ENCODE measurements around the gene DMD.

The DMD gene

DNA sequence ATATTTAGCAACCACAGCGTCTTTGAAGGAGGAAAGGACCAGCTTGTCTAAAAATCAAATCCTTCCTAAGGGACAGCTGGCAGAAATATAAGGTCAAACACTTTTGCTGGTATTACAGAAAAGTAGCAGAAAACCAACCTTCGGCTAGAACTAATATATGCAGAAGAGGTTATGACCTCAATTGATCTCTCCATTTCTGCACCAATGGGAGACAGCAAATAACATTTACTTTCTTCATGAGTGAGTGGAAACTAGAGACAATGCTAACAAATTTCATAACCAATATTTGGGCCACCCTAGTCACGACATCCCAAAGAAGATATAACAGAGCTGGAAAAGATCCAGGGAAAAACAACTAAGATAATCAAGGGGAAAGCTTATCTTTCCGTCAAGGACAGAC is 1892.5 kb downstream of the DMD start:
- no peak for DNase-seq

DNA sequence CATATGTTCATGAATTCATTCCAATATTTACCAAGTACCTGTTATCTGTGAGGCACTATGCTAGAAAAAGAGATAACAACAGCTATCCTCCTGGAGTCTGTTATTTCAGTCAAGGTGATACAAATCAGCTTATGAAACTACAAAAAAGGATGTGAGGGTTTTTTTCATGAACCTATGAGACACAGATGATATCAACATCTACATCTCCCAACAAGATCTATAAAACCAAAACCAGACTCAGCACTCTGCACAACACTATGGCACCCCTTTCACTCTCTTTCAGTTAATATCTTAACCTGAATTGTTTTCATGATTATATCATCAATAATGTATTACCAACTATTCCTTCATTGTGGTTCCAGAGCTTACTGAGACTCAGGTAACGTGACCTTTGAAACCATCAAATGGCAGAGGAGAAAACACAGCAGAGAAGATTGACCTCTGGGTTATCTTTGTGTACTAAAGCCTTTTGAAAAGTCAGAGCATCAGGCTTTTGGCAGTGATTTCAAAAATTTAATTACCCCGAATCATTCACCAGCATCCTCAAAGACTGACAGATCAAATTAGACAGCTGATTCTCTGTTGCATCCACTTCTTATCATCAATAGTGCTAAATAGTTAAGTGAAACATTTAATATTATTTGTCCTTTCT is 1894.9 kb downstream of the DMD start:
- no peak for DNase-seq

DNA sequence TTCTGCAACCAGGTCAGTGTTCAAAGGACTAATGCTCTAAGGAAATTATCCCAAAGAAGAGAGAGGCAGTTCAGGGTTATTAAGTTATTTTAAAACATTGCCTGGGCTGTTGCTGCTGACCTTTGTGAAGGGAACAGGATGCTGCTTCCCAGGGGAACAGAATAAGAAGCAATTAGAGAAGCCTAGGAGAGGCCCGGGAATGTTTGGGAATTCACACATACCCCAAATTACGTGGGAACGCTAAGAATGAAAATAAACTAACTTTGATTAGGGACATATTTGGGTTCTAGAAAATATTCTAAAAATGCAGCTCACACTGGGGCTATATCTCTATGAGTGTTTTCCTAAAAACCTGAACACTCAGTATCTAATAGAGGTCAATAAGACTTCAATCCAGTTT is 1896.4 kb downstream of the DMD start:
- DNase-seq = no peak

DNA sequence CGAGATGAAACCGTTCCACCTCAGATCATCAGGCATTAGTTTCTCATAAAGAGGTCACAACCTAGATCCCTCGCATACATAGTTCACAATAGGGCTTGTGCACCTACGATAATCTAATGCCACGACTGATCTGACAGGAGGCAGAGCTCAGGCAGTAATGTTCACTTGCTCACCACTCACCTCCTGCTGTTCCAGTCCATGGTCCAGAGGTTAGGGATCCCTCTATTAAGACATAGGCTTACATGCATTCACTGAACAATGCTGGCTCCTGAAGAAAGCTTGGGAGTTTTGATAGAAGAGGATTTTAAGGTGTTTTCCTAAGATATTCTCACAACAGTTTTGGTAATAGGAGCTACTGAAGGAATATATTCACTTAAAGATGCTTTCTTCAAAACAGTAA is 1903.4 kb downstream of the DMD start:
- DNase-seq = no peak

DNA sequence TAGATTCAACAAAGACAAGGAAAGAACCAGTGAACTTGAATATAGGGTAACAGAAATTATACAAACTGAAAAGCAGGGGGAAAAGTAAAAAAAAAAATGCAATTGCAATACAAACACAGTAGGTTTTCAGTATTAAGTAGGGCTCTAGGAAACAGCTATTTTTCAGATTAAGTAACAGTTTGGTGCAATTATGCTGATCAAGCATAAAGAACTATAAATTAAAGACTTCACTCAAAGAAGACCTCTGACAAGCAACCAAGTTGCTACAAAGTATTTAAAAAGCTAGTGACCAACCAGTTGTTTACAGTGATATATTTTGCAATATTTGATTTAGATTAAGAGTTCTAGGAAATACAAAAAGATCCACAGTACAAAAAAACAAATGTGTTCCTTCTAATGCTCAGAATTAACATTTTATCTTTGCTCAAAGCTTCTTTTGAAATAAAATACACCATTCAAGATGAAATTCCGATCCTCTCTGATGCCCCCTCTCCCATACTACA is 1908.7 kb downstream of the DMD start:
- no peak for DNase-seq

DNA sequence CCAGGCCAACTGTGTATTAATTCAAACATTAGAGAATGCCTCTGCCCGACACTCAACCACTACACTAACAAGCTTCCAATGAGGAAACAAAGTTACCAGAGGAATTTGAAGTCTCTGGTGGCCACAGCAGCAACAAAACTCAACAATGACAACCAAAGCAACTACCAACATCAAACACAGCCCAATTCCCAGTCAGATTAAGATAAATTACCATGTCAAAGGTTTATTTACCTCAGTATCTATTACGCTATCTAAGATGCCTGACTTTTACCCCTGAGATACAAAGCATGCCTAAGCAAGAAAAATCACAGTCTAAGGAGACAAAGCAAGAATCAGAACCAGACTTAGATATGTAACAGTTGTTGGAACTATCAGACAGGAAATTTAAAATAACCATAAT is 1909.4 kb downstream of the DMD start:
- no peak for DNase-seq

DNA sequence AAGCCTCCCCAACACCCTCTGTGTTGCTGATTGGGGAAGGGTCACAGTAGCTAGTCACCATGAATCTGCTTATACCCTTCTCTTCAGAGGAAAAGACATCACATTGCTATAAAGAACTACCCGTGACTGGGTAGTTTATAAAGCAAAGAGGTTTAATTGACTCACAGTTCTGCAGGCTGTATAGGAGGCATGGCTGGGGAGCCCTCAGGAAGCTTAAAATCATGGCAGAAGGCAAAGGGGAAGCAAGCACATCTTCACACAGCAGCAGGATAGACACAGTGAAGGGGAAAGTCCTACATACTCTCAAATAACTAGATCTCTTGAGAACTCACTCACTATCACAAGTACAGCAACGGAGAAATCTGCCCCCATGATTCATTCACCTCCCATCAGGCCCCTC is 1910.1 kb downstream of the DMD start:
- no peak for DNase-seq

DNA sequence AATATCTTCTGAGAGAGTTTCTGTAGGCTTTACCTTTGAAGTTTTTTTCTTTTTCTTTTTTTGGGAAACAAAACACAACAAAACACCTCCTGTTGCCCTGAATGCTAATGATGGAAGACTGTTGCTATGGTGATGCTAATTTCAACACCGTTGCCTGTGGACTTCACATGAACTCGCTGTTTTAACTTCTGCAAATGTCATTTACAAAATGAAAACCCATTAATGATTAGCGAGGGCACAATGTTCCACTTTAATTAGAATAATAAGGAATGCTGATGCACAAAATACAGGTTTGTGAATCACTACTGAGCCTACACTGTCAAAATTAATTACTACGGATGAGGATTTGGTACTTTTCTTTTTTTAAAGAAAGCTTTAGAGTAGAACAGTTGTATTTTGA is 1912.4 kb downstream of the DMD start:
- DNase-seq = no peak

DNA sequence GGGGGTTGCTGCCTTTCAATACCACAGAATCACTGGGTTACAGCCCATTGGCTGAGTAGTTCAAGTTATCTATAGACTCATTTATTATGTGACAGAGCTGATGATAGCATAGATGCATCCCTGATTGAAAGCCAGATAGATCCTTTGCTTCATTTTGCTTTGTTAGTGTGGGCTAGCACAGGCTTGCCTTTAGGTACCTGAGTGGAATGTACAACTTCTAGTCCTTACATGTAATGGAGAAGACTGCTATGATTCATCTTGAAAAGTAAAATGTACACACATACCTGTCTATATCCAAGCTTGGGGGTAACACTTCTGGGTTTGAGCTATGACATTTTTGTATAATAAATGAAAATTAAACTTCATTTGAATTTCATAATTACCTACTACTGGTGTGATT is 1913.5 kb downstream of the DMD start:
- no peak for DNase-seq

DNA sequence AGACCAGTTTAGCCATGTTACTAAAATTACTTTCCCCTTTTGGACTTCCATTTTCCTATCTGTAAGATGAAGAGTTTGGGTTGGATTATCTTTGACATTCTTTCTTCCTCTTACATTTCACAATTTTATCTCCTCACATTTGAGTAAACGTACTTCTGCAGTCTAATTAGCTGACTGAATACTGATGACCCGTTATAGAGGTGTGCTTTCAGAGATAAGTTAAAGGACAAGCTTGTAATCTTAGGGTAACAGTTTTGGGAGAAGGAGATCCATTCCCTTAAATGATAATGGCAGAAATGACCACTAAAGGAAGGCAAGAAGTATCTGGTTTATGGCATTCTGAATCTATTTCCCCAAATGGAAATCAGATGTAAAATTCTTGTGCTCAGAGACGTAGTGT is 1916.9 kb downstream of the DMD start:
- DNase-seq = no peak

DNA sequence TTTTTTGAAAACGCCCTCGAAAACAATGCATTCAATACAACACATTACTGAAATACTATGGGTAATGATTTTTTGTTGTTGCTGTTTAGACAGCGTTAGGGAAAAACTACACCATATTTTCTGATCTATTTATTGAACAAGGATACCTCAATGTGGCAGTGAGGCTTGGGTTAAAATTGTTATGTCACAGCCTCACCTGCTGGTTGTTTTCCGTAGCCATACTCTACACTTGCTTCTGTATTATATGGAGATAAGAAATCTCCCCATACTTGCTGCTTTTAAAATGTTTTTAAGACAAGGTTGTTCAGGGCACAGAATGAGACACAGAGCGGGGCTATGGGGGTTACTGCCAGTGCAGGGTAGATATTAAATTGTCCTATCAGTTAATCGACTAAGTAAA is 1917.9 kb downstream of the DMD start:
- no peak for DNase-seq

DNA sequence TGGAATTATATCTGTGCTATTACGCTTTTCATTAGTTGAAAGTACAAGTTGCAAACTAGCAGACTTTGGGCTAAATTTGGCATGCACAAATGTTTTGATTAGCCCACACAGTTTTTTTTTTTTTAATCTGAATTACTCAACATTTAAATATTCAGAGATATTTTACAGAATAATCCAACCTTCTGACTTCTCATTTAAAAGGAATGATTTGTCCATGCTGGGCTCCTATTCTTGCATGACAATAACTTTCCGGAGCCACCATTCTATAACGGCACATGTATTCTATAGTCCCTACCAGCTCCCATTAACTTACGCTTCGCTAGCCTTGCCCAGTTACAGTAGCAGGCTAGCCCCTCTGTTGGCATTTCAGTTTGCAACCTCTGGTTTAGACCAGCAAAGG is 1920.2 kb downstream of the DMD start:
- no peak for DNase-seq

DNA sequence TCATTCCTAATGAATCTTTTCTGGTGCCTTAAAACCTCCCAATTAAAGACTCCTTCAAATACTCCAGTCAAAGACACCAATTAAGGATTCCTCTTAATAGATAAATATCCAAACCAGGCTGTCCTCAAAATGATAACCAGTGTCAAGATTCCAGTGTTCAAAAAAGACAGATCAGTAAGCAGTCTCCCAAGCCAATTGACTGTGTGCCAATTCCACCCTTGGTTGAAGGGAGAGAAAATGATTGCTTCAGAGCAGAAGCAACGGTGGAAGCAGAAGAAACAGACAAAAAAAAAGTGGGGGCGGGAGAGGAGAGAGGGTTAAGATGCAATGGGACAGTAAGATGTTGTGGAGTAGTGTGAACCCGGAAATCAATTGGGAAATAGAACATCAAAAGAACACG is 1923.5 kb downstream of the DMD start:
- DNase-seq = no peak

DNA sequence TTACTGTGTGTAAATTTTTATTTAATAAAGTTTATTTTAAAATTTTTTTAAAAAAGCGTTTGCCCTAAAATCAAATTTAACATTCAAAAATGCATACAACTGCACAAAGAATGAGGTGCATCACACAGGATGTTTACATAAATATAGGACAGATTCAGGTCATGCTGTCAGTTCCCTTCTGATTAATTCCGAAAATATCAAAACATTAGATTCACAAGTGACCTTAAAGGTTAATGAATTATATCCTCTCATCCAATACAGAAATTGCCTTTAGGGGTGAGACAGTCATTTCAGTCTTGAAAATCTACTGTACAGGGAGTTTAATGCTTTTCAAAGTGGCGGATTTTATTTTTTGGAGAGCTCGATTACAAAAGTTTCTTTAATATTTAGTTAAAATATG is 1930.8 kb downstream of the DMD start:
- no peak for DNase-seq

DNA sequence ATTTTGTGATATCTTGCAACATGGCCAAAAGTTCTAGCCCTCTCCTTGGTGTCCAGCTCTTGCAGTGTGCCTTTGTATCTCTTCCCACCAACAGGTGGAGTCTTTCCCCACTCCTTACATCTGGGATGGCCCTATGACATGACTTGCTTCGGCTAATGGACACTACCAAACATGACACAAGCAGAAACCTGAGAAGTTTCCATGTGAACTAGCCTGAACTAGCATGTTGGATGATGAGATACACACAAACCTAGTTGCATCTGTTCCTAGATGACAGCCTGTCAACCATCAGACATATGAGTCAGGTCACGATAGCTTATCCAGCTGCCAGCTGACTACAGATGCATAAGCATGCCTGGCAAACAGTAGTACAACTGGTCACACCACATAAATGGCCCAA is 1932.0 kb downstream of the DMD start:
- no peak for DNase-seq

DNA sequence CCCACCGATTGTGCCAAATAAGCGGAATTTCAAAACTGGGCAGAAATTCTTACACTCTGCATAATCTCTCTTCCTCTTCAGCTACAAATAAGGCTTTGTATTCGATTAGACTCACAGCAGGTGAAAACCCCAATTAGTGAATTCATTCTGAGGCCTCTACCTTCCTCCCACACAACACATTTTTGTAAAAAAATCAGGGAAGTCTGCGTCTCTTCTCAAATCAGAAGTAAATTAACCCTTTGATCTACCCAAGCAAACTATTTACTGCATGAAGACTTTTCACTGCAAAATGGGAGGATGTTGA is 1938.9 kb downstream of the DMD start:
- DNase-seq = no peak

DNA sequence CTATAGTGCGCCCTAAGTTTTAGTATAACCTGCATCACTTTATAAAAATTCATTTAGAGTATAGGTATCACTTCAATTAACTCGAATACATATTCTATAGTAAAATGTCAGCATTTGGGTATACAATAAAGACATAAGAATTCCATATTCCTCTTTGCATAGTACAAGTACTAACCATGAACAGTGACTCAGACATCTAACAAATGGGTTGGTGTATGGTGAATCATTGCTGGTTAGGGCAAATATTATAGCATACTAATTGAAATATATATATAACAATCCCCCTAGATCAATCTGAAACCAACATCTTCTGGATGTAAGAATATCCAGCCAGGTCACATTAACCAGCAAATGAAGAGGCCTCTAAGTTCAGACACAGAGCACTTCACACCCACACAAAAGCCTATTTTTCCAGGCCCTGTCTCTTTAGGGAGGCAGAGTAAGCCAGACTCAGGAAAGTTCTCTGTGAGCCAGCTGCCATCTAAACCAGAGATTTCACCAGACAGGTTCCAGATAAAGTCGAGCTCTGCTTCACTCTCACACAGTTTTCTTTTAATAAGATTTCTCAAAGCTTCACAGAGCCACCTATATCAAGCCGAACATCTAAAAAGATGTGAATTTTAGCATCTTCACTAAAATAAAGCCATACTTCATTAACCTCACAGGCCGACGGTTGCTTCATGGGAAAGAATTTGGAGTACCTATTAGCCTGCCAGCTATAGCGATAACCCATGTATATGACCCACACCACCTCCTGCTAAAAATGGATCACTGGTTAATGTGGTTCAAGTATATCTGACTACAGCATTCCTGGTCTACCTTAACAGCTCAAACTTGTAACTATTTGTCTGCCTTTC is 1939.5 kb downstream of the DMD start:
- no peak for DNase-seq

DNA sequence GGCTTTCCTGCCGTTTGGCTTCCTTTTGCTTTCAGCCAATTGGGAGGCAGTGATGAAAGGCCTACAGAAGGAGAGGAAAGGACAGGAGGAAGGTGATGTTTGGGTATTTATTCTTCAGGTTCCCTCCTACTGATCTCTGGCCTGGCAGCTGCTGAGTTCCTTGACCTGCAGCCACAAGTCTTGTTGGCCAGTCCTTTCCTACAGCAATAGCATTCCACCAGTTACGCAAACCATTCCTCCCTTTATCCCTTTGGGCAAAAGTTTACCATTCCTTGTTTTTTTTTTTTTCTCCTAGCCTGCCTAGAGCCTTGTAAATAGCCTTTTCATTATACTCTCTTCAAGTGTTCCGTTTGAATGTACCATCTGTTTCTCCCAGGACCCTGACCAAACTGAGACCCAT is 1941.4 kb downstream of the DMD start:
- no peak for DNase-seq

DNA sequence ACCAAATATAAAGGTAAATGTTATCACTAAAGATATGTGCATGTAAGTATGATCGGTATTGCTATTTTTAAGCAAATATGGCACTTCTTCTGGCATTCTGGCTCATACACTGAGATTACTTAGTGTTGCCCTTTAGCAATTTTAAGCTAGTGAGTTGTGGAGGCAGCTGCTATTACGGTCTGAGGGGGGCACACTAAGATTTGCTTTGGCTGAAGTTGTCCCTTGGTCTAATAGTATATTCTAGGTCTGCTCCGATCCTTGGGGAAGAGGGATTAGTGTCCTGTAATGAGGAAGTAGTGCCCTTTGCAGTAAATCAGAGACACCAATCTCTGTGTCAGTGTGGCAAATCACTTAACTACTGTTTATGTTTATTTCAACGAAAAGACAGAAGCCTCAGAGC is 1943.0 kb downstream of the DMD start:
- DNase-seq = no peak

DNA sequence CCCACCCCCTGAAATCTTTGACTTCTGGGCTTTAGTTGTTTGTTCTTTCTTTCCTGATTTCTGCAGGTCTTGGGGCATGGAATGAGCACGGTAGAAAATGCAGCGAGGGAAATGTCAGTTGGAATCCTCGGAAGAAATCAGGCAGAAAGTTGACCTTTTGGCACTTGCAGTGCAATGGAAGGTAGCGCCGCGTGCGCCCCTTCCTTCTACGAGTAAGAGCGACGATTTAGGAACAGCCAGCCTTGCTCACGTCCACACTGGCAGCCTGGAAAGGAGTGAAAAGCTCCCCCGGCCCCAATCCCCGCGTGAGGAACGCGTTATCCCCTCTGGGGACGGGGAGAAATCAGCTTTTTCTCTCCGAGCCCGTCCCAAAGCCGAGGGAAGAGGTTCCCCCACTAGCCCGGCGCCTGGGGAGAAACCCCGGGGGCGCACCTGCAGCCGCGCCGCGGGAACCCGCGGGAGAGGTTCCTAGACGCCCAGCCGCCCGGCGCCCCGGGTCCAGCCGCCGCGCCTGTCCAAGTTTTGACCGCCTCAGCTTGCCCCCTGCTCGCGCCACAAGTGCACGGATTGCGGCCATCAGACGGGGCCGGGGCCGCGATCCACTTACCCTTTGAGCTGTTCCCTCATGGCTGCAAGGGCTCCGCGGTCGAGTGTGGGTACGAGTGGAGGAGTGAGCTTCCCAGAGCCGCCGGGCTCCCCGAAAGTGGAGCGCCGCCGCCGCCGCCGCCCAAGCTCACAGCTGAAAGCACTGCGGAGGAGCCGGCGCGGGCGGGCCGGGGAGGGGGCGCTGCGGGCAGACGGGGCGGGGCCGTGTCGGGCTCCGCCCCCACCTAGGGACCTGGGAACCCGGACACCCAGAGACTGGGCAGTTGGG is 1944.9 kb downstream of the DMD start:
- DNase-seq = no peak

DNA sequence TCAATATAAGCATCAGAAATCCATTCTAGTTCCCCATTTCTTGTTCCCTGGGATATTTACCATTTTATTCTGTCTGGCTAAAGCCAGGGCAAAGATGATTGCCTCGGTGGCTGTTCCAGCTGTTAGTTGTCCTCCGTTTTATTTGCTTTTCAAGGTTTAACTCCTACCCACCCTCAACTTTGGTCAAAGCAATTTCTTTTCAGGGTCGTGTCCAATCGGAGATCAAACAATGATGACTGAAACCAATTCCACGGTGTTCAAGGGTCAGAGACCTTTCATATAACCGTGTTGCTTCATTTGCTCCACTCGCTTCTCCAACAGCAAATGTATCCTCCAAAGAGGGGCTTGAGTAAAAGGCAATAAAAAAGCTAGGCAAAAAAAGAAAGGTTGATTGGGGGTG is 1946.0 kb downstream of the DMD start:
- no peak for DNase-seq

DNA sequence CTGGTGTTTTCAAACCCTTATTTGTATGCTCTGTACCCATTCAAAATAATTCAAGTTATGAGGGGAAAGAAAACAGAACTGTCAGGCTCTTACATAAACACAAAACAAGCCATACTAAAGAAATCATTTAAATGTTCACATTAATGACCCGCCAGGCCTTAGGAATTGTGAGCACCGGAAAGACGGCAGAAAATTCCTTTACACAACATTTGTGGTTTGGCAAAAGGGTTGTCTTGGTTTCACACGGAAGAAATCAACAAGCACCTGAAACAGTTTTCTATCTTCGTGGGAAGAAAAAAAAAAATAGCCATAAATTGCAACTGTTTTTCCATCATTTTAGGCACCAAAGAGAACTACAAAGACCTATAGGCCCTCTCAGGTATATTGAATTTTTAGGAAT is 1951.0 kb downstream of the DMD start:
- DNase-seq = no peak

DNA sequence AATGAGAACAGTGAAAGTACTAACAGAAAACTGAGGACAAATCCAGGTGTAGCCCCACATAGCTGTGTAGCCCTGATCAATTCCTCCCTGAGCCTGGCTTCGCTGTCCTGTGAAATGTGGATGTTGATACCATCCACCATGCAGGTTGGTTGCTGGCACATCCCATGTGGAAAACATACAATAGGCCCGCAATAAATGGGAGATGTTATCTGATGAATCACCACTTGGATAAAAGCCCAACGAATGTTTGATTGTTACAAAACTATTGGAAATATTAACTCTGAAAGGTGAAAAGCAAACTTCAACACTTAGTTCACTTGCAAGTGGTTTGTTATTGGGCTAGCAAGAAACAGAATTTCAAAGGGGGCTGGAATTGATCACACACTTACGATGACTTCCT is 1953.2 kb downstream of the DMD start:
- no peak for DNase-seq
